Neural crest cell (in vitro differentiated cells): ENCODE measurements around the gene PYGB. TPM values are rescaled to one million over a fixed set of nuclear protein-coding genes. Genes with fewer than 3 reads are reported as not detected.
A peak's percentile ranks its signal among the peaks of the same experiment; 100 is the strongest.

ENCODE experiments used
- DNase-seq: peaks from one replicate; pipeline ENCODE4 v3.0.0; 2021; ENCODE audit warnings: low read depth, mixed read lengths, low spot score
- H3K27ac Mint-ChIP-seq: one replicate; pipeline ENCODE4 v1.8.0; 2021; ENCODE audit warnings: mild to moderate bottlenecking, mixed read lengths; ENCODE audit not compliant: unreplicated experiment
- H3K27me3 Mint-ChIP-seq: 2 replicates; pipeline ENCODE4 v1.8.0; 2021; ENCODE audit warnings: low read depth, mild to moderate bottlenecking, mixed read lengths
- H3K36me3 Mint-ChIP-seq: 2 replicates; pipeline ENCODE4 v1.8.0; 2021; ENCODE audit warnings: low read depth, mild to moderate bottlenecking, mixed read lengths
- H3K4me1 Mint-ChIP-seq: 2 replicates; pipeline ENCODE4 v1.8.0; 2021; ENCODE audit warnings: mixed read lengths
- H3K4me3 Mint-ChIP-seq: one replicate; pipeline ENCODE4 v1.8.0; 2021; ENCODE audit warnings: mild to moderate bottlenecking, mixed read lengths
- H3K9me3 Mint-ChIP-seq: 2 replicates; pipeline ENCODE4 v1.8.0; 2021; ENCODE audit warnings: mixed read lengths
- long read RNA-seq: library from polyadenylated mRNA; unstranded; transcript quantifications from one replicate; pipeline ENCODE4 v2.0.0, GENCODE V29; 2020
- total RNA-seq: library from RNA; stranded (reverse); gene quantifications from 2 replicates; pipeline ENCODE4 v1.2.1, GENCODE V29; 2021
- TF ChIP-seq, protein P1 (sequence below): fragments of 200-600 bp; sonication (generic); conservative IDR thresholded peaks from 2 replicates; pipeline ENCODE4 v1.5.0; 2021; ENCODE audit warnings: antibody characterized with exemption, mild to moderate bottlenecking

PYGB gene
- total RNA-seq, result 71.1 and 77.1 TPM in 2 replicates
- long read RNA-seq, full-length matches to known transcripts, result 29 of 51 reads
- long read RNA-seq, partial matches to known transcripts, result 10 of 51 reads
- long read RNA-seq, other reads (novel, unspliced or antisense), result 12 of 51 reads

DNA sequence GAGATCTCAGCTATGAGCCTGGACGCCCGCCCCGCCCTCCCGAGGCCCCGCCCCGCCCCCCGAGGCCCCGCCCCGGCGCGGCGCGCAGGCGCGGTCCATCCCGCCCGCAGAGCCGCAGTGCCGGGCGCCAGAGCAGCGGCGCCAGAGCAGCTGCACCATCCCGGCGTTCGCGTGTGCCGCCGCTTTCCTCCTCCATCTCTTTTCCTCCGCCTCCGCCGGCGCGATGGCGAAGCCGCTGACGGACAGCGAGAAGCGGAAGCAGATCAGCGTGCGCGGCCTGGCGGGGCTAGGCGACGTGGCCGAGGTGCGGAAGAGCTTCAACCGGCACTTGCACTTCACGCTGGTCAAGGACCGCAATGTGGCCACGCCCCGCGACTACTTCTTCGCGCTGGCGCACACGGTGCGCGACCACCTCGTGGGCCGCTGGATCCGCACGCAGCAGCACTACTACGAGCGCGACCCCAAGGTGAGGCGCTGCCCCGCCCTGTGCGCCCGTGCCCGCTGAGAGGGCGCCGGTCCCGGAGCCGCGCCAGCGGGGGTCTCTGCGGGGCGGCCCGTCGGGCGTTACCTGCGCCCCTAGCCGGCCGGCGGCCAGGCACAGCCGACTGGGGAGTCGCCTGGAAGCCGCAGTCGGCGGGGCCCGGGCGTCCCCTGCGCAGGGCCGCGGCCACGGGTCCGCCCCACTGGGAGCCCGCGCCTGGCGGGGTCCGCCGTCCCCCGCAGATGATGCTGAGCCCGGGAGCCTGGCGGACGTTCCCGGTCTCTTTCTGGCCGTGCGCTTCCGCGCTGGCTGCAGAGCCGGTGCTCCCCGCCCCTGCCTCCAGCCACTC is at the start of gene PYGB:
Gene PYGB, plus strand, starts transcription at position 130 of the 830 bp plus-strand sequence. Its CDS starts 94 bp downstream, at position 224.
- Mint-ChIP-seq H3K27ac (peak within 1 kb of the TSS; percentile 95), H3K36me3 (no peaks in the 10 kb centered on the region), H3K9me3 (no peaks in the 10 kb centered on the region), H3K4me1 (peaks cover 56% of the 10 kb centered on the region), H3K27me3 (peaks cover 17% of the 10 kb centered on the region), H3K4me3 (peak within 1 kb of the TSS; percentile 96)
- peak; percentile 68 for DNase-seq
- TF ChIP-seq, protein P1, sequence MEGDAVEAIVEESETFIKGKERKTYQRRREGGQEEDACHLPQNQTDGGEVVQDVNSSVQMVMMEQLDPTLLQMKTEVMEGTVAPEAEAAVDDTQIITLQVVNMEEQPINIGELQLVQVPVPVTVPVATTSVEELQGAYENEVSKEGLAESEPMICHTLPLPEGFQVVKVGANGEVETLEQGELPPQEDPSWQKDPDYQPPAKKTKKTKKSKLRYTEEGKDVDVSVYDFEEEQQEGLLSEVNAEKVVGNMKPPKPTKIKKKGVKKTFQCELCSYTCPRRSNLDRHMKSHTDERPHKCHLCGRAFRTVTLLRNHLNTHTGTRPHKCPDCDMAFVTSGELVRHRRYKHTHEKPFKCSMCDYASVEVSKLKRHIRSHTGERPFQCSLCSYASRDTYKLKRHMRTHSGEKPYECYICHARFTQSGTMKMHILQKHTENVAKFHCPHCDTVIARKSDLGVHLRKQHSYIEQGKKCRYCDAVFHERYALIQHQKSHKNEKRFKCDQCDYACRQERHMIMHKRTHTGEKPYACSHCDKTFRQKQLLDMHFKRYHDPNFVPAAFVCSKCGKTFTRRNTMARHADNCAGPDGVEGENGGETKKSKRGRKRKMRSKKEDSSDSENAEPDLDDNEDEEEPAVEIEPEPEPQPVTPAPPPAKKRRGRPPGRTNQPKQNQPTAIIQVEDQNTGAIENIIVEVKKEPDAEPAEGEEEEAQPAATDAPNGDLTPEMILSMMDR, result no peak

GRCh38 chr20:25198663-25199383 is 49.1 kb upstream of the PYGB start:
- TF ChIP-seq, protein P1, result no peak
- H3K36me3 Mint-ChIP-seq, result no peaks in the 10 kb centered on the region
- DNase-seq, result no peak
- no peaks in the 10 kb centered on the region for H3K9me3 Mint-ChIP-seq
- H3K27ac Mint-ChIP-seq, result no peak overlapping the region
- peaks cover 52% of the 10 kb centered on the region for H3K4me1 Mint-ChIP-seq
- H3K4me3 Mint-ChIP-seq, result peak overlapping the region; percentile 72
- H3K27me3 Mint-ChIP-seq, result peaks cover 2% of the 10 kb centered on the region

DNA sequence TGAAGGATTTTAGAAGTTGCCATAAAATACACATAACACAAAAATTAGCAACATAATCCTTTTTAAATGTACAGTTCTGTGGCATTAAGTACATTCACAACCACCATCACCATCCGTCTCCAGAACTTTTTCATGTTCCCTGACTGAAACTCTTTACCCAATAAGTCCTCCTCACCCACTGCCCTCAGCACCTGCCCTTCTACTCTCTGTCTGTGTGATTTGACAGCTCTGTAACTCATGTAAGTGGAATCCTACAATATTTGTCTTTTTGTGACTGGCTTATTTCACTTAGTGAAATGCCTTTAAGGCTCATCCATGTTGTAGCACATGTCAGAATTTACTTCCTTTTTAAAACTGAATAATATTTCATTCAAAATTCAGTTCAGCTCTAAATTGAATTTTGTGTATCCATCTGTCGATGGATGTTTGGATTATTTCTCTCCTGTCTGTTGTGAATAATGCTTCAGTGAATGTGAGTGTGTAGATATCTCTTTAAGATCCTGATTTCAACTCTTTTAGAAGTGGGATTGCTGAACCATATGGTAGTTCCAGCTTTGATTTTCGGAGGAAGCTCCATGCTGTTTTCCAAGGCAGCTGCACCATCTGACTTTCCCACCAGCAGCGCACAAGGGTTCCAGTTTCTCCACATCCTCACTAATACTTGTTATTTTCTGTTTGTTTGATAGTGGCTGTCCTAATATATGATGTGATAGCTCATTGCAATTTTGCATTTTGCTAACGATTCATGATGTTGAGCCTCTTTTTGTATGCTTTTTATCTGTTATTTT is 48.2 kb upstream of the PYGB start:
- Mint-ChIP-seq H3K27ac (no peak overlapping the region), H3K27me3 (peaks cover 2% of the 10 kb centered on the region), H3K36me3 (no peaks in the 10 kb centered on the region), H3K4me1 (peaks cover 56% of the 10 kb centered on the region), H3K4me3 (peak overlapping the region; percentile 72), H3K9me3 (no peaks in the 10 kb centered on the region)
- DNase-seq, result no peak
- TF ChIP-seq, protein P1, result no peak

DNA sequence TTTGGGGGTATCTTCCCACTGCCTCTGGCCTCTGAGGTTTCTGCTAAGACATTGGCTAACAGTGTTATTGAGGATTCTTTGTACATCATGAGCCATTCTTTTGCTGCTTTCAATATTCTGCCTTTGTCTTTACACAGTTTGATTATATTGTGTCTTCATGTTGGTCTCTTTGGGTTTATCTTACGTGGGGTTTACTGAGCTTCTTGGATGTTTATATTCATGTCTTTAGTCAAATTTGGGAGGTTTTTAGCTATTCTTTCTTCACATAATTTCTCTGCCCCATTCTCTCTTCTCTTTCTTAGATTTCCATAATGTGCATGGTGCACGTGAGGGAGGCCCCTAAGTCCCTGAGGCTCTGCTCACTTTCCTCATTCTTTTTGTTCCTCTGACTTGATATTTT is 44.8 kb upstream of the PYGB start:
- Mint-ChIP-seq H3K4me3 (peak overlapping the region; percentile 6), H3K27ac (peak overlapping the region; percentile 47), H3K4me1 (peaks cover 43% of the 10 kb centered on the region), H3K9me3 (no peaks in the 10 kb centered on the region), H3K36me3 (no peaks in the 10 kb centered on the region), H3K27me3 (no peaks in the 10 kb centered on the region)
- no peak for DNase-seq
- TF ChIP-seq, protein P1, result no peak

- H3K4me3 Mint-ChIP-seq, result no peak overlapping the region
- no peaks in the 10 kb centered on the region for H3K9me3 Mint-ChIP-seq
- TF ChIP-seq, protein P1, result no peak
- DNase-seq, result no peak
- H3K36me3 Mint-ChIP-seq, result no peaks in the 10 kb centered on the region
- no peak overlapping the region for H3K27ac Mint-ChIP-seq
- peaks cover 39% of the 10 kb centered on the region for H3K4me1 Mint-ChIP-seq
- H3K27me3 Mint-ChIP-seq, result no peaks in the 10 kb centered on the region
Measured at GRCh38 chr20:25203871-25204320, 44.0 kb upstream of the PYGB start.
